GM23338 (cell line): ENCODE data around the gene ULBP1.

Source experiments
- CREB1 ChIP-seq: fragments of 250-450 bp; sonication (Bioruptor Pico); IDR thresholded peaks from 2 replicates; pipeline ENCODE4 v1.5.0; 2020; ENCODE audit warnings: low read depth, mild to moderate bottlenecking, moderate library complexity
- CTCF ChIP-seq, 2 experiments: fragments of 200-600 bp in 1 of 2; sonication (generic) in 1 of 2; conservative IDR thresholded peaks; 2 replicates each; pipeline versions ENCODE4 v1.5.1 to v1.6.1; 2016 to 2017; ENCODE audit warnings: antibody characterized with exemption in 2 of 2, low read depth in 2 of 2, mild to moderate bottlenecking in 2 of 2, moderate library complexity in 1 of 2
- EZH2 ChIP-seq: fragments of 200-600 bp; sonication (generic); IDR thresholded peaks from one replicate; pipeline ENCODE4 v1.8.0; 2017; ENCODE audit warnings: antibody characterized with exemption, mild to moderate bottlenecking, low read depth; ENCODE audit not compliant: unreplicated experiment
- REST ChIP-seq: IDR thresholded peaks from one replicate; pipeline ENCODE4 v1.6.1; 2018; ENCODE audit warnings: antibody characterized with exemption; ENCODE audit not compliant: unreplicated experiment

DNA sequence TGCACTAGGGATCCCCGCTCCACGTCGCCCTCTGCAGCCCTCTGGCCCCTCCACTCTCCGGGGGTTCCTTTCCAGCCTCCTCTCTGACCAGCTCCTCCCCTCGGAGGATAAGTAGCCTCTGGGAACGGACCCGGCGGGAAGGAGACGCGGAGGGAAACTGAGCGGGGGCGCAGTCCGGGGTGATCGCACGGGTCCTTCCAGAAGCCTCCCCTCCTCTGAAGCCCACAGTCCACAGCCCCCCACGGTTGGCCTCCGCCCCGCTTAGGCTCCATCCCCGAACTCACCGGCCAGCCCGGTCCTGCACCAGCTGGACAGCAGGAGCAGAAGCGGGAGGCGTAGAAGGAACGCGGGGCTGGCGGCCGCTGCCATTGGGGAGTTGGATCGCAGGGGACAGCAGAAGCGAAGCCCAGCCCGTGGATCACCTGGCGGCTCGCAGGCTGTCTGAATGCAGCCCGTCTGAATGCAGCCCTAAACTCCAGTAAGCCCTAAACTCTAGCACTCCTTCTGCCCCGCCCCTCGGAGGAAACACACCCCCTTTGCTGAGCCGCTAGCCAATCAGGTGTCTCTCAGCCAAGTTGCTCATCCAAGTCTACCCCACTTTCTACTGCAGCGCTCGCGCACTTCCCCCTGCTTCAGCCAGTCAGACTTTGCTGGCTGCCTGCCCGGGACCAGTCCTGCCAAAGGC lies 41.0 kb upstream of the ULBP1 start, which contains the start of gene RAET1G:
- TF ChIP-seq CTCF (conservative IDR thresholded peaks at IDR 0.05; ENCODE audit: low read depth in 2 of 2): peak in 1 of 2 experiments; percentile 12; a peak in 1 of 4 replicates
- no peak for TF ChIP-seq CREB1 (CRISPR knock-in tag)
- TF ChIP-seq EZH2: peak; percentile 42
- TF ChIP-seq REST: no peak
